Islet of Langerhans (tissue), 1 donor: ENCODE data around the gene TMC4.
"Not testable (repeated sequence)": the region's sequence is repeated elsewhere in the genome, so short reads cannot be mapped to it uniquely, and the experiment has no call there.

ENCODE experiments used
- FAIRE-seq: peaks from one replicate; lab custom pipeline; 2011; peaks lifted over from hg19 to GRCh38; lab: Jason Lieb, UNC

Gene TMC4, protein sequence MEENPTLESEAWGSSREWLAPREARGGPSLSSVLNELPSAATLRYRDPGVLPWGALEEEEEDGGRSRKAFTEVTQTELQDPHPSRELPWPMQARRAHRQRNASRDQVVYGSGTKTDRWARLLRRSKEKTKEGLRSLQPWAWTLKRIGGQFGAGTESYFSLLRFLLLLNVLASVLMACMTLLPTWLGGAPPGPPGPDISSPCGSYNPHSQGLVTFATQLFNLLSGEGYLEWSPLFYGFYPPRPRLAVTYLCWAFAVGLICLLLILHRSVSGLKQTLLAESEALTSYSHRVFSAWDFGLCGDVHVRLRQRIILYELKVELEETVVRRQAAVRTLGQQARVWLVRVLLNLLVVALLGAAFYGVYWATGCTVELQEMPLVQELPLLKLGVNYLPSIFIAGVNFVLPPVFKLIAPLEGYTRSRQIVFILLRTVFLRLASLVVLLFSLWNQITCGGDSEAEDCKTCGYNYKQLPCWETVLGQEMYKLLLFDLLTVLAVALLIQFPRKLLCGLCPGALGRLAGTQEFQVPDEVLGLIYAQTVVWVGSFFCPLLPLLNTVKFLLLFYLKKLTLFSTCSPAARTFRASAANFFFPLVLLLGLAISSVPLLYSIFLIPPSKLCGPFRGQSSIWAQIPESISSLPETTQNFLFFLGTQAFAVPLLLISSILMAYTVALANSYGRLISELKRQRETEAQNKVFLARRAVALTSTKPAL

DNA sequence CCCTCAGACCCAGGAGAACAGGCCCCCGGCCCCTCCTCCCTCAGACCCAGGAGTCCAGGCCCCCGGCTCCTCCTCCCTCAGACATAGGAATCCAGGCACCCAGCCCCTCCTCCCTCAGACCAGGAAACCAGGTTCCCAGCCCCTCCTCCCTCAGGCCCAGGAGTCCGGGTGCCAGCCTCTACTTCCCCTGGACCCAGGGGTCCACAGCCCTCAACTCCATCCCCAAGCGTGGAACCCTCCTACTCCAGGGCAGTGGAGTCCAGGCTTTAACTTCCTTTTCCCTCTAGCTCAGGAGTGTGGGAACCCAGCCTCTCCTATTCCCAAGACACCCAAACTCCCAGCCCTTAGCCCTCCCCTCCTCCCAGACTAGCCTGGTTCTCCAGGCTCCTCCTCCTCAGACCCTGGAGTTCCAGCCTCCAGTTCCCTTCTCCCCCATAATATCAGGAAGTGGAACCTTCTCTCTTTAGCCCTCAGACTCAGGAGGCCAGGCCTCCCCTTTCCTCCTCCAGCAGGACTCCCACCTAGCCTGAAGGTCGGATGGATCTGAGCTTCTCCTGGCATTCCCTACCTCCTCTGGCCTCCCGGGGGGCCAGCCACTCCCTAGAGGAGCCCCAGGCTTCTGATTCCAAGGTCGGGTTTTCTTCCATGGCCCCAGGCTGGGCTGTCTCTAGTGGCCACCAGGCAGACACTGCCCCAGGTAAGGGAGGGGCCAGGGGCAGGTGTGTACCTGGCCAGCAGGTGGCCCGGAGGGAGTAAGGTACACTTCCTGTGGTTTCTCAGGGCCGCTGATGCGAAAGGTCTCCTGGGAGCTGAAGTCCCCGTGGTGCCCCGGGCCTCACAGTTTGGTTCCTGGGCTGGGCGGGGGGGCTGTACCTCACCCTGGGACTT, at the start of gene TMC4:
TMC4 (minus strand) TSS at position 690 of the 888 bp plus-strand sequence; CDS start at position 647, 43 bp downstream.
- FAIRE-seq = no peak

DNA sequence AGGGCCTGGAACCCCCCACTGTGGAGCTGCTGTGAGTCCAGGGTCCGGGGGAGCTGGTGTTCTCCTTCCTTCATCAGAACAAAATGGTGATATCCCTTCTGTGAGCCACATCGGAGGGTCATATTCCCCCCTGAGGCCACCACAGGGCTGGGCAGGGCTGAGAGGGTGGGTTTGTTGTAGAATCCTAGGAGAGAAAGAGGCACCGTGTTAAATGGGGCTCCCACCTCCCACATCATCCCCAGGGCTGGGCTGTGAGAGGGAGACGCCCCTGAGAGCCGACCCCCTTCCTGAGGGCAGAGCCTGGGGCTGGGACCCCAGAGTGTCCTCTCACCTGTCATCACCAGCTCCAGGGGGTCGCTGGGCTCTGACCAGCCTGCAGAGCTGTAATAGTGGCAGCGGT, 49.0 kb upstream of the TMC4 start:
- FAIRE-seq = not testable (repeated sequence)

DNA sequence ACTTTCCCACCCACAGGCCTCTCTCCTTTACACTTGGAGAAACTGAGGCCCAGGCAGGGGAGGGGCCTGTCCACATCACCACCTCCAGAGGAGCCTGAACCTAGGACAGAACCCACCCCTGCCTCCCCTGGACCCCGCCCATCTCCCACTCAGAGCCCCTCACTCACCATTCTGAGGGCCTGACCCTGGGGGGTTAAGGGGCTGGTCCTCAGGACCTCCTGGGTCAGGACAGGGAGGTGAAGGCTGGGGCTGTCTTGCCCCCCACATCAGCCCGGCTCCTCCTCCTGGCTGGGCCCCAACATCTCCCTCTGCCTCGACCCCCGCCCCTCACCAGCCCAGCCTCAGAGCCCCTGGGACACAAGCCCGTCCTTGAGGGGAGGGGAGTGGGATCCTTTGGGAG, 46.7 kb upstream of the TMC4 start:
- FAIRE-seq = not testable (repeated sequence)

DNA sequence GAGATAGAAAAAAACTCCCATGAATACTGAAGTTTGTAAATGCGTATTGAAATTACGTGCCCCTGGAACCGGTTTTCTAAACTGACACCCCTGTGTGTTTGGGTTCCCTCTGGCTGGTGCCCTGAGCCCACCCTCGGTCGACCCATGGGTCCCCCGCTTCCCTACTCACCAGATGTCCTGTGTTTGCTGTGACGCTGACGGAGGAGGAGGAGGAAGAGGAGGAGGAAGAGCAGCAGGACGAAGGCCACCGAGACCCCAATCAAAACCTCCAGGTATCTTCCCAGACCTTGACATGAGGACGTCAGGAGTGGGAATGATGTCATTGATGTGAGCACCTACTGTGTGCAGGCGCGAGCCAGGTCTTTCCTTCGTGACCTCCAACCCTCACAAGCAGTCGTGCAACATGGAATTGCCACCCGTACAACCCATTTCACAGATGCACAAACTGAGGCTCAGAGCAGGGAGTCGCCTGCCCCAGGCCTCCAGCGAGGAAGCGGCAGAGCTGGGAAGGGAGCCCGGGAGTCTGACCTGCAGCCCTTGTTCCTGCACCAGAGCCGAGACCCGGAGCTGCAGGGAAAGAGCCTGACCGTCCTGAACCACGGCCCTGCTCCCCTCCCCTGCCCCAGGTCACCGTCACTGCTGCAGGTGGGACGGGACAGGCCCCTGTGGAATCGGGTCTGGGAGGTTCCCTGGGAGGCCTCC, 46.2 kb upstream of the TMC4 start:
- FAIRE-seq = no peak

DNA sequence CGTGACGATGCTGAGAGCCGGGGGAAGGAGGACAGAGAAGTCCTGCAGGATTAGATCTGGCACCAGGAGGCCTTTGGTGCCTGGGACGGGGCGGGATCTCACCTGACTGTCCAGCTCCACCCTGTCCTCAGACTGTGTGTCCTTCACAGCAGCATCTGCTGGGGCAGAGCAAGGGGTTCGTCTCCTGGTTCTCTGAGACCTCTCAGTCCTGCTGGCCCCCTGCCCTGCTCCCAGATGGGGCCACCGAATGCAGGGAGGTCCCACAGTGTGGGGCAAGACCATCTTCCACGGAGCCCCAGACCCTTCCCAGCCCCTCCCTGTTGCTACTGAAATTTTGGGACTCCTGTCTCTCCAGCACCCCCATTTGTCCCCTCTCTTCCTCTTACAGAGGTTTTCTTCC, 45.3 kb upstream of the TMC4 start:
- no peak for FAIRE-seq

DNA sequence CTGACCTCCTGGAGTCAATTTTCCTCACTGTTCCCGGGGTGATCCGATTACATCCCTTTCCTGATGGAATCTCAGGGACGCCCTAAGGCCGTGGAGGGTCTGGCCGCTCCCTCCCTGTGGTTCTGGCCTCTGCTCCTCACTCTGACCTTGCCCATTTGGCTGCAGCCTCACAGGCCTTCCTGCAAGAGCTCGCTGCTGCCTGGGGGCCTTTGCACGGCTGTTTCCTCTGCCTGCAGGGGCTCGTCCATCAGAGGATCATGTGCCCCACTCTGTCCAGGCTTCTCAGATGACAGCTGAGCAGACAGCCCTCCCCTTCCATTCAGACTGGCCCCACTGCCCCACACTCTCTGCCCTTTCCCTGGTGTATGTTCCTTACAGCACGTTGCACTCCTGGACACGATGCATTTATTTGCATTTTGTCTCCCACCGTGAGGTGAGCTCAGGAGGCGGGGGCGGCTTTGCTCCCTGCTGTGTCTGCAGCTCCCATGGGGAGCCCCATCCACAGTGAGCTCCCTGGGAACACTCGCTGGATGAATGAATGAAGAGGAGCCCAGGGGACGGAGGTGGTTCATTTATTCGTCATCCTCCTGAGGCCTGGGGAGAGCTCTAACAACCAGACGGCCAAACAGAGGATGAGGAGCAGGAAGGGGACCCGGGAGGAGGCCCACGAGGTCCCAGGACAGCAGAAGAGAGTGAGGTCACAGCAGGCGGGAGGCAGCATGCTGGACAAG, 44.7 kb upstream of the TMC4 start:
- not testable (repeated sequence) for FAIRE-seq

DNA sequence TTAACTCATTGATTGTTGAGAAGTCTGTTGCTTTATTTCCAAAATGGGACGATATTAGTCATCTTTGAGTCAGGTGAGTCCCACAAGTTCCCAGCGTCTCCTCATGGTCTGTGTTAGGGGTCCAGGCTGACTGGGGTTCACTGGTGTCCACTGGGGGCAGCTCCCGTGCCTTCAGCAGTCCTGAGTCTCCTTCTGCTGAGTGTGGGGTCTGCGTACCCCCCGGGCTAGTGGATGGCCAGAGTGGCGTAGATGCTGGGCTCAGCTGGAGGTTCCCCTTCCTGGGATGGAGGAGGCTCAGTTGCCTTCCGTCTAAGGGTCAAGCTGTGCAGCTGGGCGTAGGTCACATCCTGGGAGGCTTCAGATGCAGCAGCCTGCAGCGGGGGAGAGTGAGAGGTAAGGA, 43.9 kb upstream of the TMC4 start:
- FAIRE-seq = no peak

DNA sequence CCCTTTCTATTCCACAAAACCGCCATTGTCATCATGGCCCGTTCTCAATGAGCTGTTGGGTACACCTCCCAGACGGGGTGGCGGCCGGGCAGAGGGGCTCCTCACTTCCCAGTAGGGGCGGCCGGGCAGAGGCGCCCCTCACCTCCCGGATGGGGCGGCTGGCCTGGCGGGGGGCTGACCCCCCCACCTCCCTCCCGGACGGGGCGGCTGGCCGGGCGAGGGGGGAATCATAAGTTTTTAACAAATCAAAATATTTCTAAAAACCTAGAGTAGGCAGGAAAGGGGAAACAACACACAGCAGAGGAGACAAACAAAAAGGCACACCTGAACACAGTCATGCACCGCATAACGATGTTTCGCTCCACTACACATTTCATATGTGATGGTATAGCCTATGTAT, 41.8 kb upstream of the TMC4 start:
- FAIRE-seq = not testable (repeated sequence)

DNA sequence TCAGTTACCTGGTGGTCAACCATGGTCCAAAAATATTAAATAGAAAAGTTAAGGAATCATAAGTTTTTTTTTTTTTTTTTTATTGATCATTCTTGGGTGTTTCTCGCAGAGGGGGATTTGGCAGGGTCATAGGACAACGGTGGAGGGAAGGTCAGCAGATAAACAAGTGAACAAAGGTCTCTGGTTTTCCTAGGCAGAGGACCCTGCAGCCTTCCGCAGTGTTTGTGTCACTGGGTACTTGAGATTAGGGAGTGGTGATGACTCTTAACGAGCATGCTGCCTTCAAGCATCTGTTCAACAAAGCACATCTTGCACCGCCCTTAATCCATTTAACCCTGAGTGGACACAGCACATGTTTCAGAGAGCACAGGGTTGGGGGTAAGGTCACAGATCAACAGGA, 41.3 kb upstream of the TMC4 start:
- not testable (repeated sequence) for FAIRE-seq

DNA sequence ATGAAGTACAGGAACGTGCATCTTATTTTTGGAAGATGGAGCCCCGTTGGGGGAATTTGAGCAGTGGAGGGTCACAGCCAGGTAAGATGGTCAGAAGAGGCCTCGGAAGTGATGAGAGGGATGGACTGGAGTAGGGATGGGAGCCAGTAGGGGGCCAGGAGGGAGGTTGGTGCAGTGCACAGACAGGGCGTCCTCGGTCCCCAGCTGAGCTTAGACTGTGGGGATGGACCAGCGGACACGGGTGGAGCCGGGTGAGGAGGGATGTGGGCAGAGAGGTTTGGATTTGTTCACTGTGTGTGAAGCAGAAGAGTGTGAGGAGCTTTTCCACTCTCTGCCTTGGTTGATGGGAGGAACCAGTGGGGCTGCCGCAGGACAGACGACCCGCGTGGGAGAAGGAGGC, 38.3 kb upstream of the TMC4 start:
- FAIRE-seq = no peak

DNA sequence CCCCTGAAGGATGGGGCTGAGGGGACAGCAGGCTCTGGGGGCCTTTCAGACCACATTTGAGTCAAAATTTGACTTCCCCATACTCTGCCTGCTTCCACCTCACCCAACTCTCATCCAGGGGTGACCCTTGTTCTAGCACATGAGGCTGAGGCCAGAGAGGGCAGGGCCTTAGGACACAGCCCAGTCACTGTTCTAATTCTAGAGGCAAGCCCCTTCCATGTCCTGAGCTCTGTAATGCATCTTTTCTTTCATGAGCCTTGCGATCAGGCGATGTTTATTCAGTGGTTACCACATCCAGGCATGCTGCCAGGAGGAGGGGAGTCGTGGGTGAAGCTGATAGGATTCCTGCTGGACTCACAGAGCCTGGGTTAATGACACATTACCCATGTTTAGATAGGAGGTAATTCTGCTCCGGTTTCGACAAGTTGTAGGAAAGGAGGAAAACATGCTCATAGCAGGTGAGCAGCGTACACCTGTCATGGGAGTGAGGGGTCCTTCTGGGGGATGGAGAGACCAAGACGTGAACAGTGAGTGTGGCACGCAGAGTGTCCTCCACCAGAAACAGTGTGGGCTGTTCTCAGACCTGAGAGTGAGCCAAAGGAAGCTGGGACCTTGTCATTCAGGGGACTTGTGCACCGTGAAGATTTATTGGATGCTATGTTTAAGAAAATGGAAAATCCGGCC, 37.0 kb upstream of the TMC4 start:
- peak; percentile 96 for FAIRE-seq

DNA sequence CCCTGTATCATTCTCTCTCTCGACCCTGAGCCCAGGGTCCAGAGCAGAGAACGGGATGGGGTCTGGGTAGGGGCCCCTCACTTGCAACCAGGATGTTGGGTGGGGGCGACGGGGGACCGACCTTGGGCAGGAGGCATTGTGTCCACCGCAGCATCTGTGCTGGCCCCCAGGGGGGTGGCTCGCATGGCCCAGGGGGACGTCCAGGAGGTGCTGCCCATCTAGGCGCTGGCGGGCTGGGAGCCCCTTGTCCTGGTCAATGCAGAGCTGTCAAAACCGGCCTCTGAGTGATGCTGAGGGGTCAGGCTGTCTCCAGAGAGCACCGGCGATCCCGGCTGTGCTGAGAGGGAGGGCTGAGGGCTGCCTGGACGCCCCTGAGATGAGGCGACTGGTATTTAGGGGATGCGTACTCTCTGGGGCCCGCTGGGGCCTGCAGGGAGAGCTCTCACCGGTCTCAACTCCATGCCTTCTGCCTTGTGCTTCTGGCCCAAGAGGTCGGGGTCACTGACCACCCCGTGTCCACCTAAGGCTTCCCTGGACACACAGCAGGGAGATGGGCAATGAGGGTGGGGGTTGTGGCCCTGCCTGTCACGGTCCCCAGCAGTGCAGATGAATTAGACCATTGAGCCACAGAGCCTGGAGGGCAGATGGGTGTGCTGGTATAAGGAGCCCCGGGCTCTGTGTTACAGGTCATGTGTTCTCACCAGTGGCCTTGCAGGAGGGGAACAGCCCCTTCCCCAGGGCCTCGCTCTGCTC, 36.3 kb upstream of the TMC4 start:
- no peak for FAIRE-seq

DNA sequence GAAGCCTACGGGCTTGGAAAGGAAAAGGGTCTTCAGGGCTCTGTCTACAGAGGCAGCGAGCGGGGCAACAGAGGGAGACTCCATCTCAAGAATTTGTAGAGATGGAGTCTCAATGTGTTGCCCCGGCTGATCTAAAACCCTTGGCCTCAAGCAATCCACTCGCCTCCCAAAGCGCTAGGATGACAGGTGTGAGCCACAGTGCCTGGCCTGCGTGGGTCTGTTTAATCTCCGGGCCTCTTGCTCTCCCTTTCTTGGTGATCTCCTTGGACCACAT, 35.8 kb upstream of the TMC4 start:
- FAIRE-seq = no peak

DNA sequence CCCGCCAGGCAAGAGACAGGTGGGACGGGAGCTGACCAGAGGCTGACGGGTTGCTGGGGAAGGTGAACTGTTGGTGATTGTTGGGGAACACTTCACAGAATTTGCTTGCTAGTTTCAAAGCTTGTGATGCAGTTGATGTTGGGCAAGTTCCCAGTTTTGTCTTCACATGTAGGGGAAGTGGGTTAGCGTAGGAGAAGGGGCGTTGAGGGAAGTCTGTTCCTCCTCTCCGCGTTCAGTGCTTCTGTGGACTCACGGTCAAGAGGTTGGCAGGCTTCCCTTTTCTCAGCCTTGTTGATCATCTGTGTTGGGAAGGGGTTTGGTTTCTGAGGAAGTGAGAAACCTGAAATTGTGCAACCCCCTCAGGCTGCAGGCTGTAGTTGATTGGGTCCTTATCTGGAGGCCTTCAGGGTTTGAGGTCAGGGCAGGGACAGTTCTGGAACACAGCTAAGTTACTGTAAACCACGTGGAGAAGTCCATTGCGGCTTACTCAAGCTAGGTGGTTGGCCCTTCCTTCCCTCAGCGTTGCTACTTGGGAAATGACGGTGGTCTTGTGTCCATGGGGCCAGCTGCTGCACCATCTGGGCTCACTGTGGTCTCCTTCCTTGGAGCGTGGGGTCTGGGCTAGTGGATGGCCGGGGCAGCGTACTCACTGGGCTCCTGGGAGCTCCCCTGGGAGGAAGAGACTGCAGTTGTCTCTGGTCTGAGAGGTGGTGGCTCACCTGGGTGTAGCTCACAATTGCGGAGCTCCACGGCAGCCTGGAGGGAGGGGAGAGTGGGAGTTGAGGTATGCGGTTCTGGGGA, 35.2 kb upstream of the TMC4 start:
- no peak for FAIRE-seq

DNA sequence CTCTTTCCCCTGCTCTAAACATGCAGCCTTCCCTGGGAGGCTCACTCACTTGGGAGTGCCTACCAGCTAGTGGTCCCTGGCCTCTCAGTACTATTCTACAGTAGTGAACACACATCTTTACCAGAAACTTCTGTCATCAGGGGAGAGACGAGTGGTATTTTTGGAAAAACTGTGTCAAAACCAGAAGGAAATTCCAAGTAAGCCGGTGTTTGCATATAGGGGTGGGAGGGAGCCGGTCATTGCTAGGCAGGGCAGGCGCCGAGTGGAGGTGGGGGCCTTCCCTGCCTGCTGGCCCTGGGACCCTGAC, 34.7 kb upstream of the TMC4 start:
- no peak for FAIRE-seq

DNA sequence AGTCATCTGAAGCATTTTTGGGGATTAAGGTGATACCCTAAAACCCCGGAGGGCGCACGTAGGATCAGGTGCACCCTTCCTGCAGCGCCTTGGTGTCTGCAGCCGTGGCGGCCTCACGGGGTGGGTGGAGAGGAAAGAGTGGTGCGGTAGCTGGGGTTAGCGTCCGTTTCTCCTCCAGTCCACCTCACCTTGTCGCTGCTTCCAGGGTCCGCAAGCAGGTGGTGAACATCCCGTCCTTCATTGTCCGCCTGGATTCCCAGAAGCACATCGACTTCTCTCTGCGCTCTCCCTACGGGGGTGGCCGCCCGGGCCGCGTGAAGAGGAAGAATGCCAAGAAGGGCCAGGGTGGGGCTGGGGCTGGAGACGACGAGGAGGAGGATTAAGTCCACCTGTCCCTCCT, 34.2 kb upstream of the TMC4 start:
- FAIRE-seq = not testable (repeated sequence)

DNA sequence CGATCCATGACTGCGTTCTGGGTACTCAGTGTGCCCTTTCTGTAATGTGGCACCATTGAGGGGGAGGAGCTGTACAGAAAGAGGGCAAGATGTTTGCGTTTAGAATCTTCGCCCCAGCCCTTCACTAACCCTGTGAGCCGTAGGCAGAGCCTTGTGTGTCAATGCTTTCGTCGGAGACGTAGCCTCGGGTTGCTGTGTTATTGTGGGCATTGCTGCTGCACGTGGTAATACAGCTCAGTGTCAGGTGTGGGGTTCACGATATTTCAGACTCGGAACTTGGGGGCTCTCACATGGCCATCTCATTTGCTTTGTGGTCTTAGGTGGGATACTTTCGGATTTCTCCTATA, 33.8 kb upstream of the TMC4 start:
- no peak for FAIRE-seq

DNA sequence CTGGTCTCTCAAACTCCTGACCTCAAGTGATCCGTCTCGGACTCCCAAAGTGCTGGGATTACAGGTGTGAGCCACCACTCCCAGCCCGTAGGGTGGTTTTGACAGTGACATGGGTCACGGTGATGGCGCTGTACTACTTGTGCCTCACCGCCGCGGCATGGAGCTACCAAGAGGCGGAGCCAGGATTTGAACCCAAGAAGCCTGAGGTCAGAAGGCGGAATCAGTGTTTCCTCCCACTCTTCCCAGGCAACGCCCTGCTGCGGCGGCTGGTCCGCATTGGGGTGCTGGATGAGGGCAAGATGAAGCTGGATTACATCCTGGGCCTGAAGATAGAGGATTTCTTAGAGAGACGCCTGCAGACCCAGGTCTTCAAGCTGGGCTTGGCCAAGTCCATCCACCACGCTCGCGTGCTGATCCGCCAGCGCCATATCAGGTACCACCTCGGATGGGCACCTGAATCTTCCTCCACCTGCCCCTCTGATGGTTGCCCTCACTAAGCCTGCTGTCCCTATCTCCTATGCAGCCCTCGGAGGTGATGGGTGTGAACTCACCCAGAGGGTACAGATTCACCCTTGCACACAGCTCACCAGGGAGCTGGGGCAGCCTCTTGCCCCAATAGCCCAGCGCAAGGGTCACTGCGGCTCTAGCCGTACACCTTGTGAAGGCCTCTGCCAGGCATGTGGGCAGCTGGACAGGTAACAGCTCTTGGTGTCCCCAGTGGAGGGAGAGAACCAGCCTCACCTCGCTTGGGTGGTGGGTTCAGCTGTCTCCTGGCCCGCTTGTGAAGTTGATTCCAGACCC, 33.3 kb upstream of the TMC4 start:
- no peak for FAIRE-seq
